ENCODE results near the gene FOXD4L3. TPM values are rescaled to one million over a fixed set of nuclear protein-coding genes. Genes with fewer than 3 reads are reported as not detected.
"Not testable (repeated sequence)": the region's sequence is repeated elsewhere in the genome, so short reads cannot be mapped to it uniquely, and the experiment has no call there.

FOXD4L3 gene
- not detected in 2 replicates for total RNA-seq (2021)
- Bru-seq, nascent RNA = percentile 15 among the genes with signal in this experiment
- BruChase-seq, experiment 1, labeled RNA remaining after a 2-hour chase = percentile 21 among the genes with signal in this experiment
- not detected for BruChase-seq, experiment 2, labeled RNA remaining after a 6-hour chase
- long read RNA-seq = 0 reads

- intact Hi-C loops (cut with micrococcal nuclease; ENCODE audit: unreplicated experiment); H3F3A ChIP-seq (ENCODE audit: insufficient read depth, low read depth); H3K9me3 ChIP-seq (ENCODE audit: insufficient read depth, low read depth); BruUV-seq (replicated peaks); POLR2A ChIA-PET (ENCODE audit: unreplicated experiment); H3K27ac ChIP-seq; CTCF ChIA-PET; H3K27me3 ChIP-seq (ENCODE audit: insufficient read depth, low read depth); H3K36me3 ChIP-seq (ENCODE audit: low read depth); H3K79me2 ChIP-seq (ENCODE audit: low read depth); H3K9me2 ChIP-seq (ENCODE audit: insufficient read depth); H4K20me1 ChIP-seq (ENCODE audit: insufficient read depth); H3K4me1 ChIP-seq (replicated peaks; ENCODE audit: insufficient read depth); H3K4me3 ChIP-seq; H2AFZ ChIP-seq; DNase-seq; H3K4me2 ChIP-seq: not testable (repeated sequence)
Measured at GRCh38 chr9:68302567-68302966, at the start of gene FOXD4L3. FOXD4L3 (plus strand) TSS chr9:68302867; CDS start chr9:68302952, 85 bp downstream.

GRCh38 chr9:68281041-68281440 lies 21.6 kb upstream of the FOXD4L3 start:
- H3K4me3 ChIP-seq; H3K79me2 ChIP-seq (ENCODE audit: low read depth); H3K27ac ChIP-seq; H4K20me1 ChIP-seq (ENCODE audit: insufficient read depth); H3K4me2 ChIP-seq; CTCF ChIA-PET; H3F3A ChIP-seq (ENCODE audit: insufficient read depth, low read depth); BruUV-seq (replicated peaks); DNase-seq; POLR2A ChIA-PET (ENCODE audit: unreplicated experiment); H3K4me1 ChIP-seq (replicated peaks; ENCODE audit: insufficient read depth); intact Hi-C loops (cut with micrococcal nuclease; ENCODE audit: unreplicated experiment); H3K27me3 ChIP-seq (ENCODE audit: insufficient read depth, low read depth); H2AFZ ChIP-seq; H3K9me2 ChIP-seq (ENCODE audit: insufficient read depth); H3K9me3 ChIP-seq (ENCODE audit: insufficient read depth, low read depth); H3K36me3 ChIP-seq (ENCODE audit: low read depth): not testable (repeated sequence)

GRCh38 chr9:68303771-68304170 lies 1.1 kb downstream of the FOXD4L3 start:
- POLR2A ChIA-PET (ENCODE audit: unreplicated experiment); H3K4me2 ChIP-seq; H3K79me2 ChIP-seq (ENCODE audit: low read depth); H3K36me3 ChIP-seq (ENCODE audit: low read depth); H3K4me1 ChIP-seq (replicated peaks; ENCODE audit: insufficient read depth); H3K9me2 ChIP-seq (ENCODE audit: insufficient read depth); H3F3A ChIP-seq (ENCODE audit: insufficient read depth, low read depth); intact Hi-C loops (cut with micrococcal nuclease; ENCODE audit: unreplicated experiment); H3K27me3 ChIP-seq (ENCODE audit: insufficient read depth, low read depth); H4K20me1 ChIP-seq (ENCODE audit: insufficient read depth); CTCF ChIA-PET; H3K4me3 ChIP-seq; H3K27ac ChIP-seq; DNase-seq; BruUV-seq (replicated peaks); H2AFZ ChIP-seq; H3K9me3 ChIP-seq (ENCODE audit: insufficient read depth, low read depth): not testable (repeated sequence)

GRCh38 chr9:68304212-68304611 lies 1.5 kb downstream of the FOXD4L3 start:
- H3K9me2 ChIP-seq (ENCODE audit: insufficient read depth); H3K4me1 ChIP-seq (replicated peaks; ENCODE audit: insufficient read depth); DNase-seq; intact Hi-C loops (cut with micrococcal nuclease; ENCODE audit: unreplicated experiment); H3K4me2 ChIP-seq; H3F3A ChIP-seq (ENCODE audit: insufficient read depth, low read depth); H3K9me3 ChIP-seq (ENCODE audit: insufficient read depth, low read depth); POLR2A ChIA-PET (ENCODE audit: unreplicated experiment); H2AFZ ChIP-seq; H3K27ac ChIP-seq; H3K4me3 ChIP-seq; H4K20me1 ChIP-seq (ENCODE audit: insufficient read depth); H3K27me3 ChIP-seq (ENCODE audit: insufficient read depth, low read depth); BruUV-seq (replicated peaks); CTCF ChIA-PET; H3K36me3 ChIP-seq (ENCODE audit: low read depth); H3K79me2 ChIP-seq (ENCODE audit: low read depth): not testable (repeated sequence)

- H3K79me2 ChIP-seq (ENCODE audit: low read depth); H3K27ac ChIP-seq; BruUV-seq (replicated peaks); POLR2A ChIA-PET (ENCODE audit: unreplicated experiment); H4K20me1 ChIP-seq (ENCODE audit: insufficient read depth); H3K9me2 ChIP-seq (ENCODE audit: insufficient read depth); H3K4me1 ChIP-seq (replicated peaks; ENCODE audit: insufficient read depth); CTCF ChIA-PET; H3K9me3 ChIP-seq (ENCODE audit: insufficient read depth, low read depth); H3K36me3 ChIP-seq (ENCODE audit: low read depth); DNase-seq; H3K4me3 ChIP-seq; H2AFZ ChIP-seq; H3K27me3 ChIP-seq (ENCODE audit: insufficient read depth, low read depth); H3F3A ChIP-seq (ENCODE audit: insufficient read depth, low read depth); intact Hi-C loops (cut with micrococcal nuclease; ENCODE audit: unreplicated experiment); H3K4me2 ChIP-seq: not testable (repeated sequence)
Measured at GRCh38 chr9:68304777-68305176, 2.1 kb downstream of the FOXD4L3 start.

GRCh38 chr9:68305680-68306285 lies 3.1 kb downstream of the FOXD4L3 start:
- H3K27me3 ChIP-seq (ENCODE audit: insufficient read depth, low read depth); H3K4me3 ChIP-seq; BruUV-seq (replicated peaks); H3K27ac ChIP-seq; H3K4me2 ChIP-seq; H3K36me3 ChIP-seq (ENCODE audit: low read depth); H4K20me1 ChIP-seq (ENCODE audit: insufficient read depth); POLR2A ChIA-PET (ENCODE audit: unreplicated experiment); H3F3A ChIP-seq (ENCODE audit: insufficient read depth, low read depth); H3K79me2 ChIP-seq (ENCODE audit: low read depth); intact Hi-C loops (cut with micrococcal nuclease; ENCODE audit: unreplicated experiment); H3K9me2 ChIP-seq (ENCODE audit: insufficient read depth); H3K4me1 ChIP-seq (replicated peaks; ENCODE audit: insufficient read depth); H3K9me3 ChIP-seq (ENCODE audit: insufficient read depth, low read depth); H2AFZ ChIP-seq; DNase-seq; CTCF ChIA-PET: not testable (repeated sequence)

- H3K4me1 ChIP-seq (replicated peaks; ENCODE audit: insufficient read depth); H3K4me2 ChIP-seq; H3K27me3 ChIP-seq (ENCODE audit: insufficient read depth, low read depth); BruUV-seq (replicated peaks); H3K79me2 ChIP-seq (ENCODE audit: low read depth); H3K9me3 ChIP-seq (ENCODE audit: insufficient read depth, low read depth); intact Hi-C loops (cut with micrococcal nuclease; ENCODE audit: unreplicated experiment); CTCF ChIA-PET; H3F3A ChIP-seq (ENCODE audit: insufficient read depth, low read depth); H2AFZ ChIP-seq; H3K27ac ChIP-seq; H3K9me2 ChIP-seq (ENCODE audit: insufficient read depth); DNase-seq; H3K4me3 ChIP-seq; H3K36me3 ChIP-seq (ENCODE audit: low read depth); H4K20me1 ChIP-seq (ENCODE audit: insufficient read depth); POLR2A ChIA-PET (ENCODE audit: unreplicated experiment): not testable (repeated sequence)
Measured at GRCh38 chr9:68306391-68306964, 3.8 kb downstream of the FOXD4L3 start.
